Muscle layer of duodenum (tissue), 2 donors: Measurements from ENCODE around the gene ARFGEF2.
"Not testable (repeated sequence)": the region's sequence is repeated elsewhere in the genome, so short reads cannot be mapped to it uniquely, and the experiment has no call there.

Source experiments
- H3K27ac ChIP-seq: one replicate; pipeline ENCODE4 v1.7.0; 2013; ENCODE audit warnings: mild to moderate bottlenecking, low read length
- H3K27me3 ChIP-seq: one replicate; pipeline ENCODE4 v1.7.0; 2013; ENCODE audit warnings: low read depth, mild to moderate bottlenecking, control low read depth, low read length
- H3K36me3 ChIP-seq, 2 donors: one replicate each; pipeline ENCODE4 v1.7.0; 2013; ENCODE audit warnings: low read length in 2 of 2, control low read depth in 1 of 2, mild to moderate bottlenecking in 1 of 2; ENCODE audit not compliant: insufficient read depth in 2 of 2, control insufficient read depth in 1 of 2
- H3K4me1 ChIP-seq, 2 donors: one replicate each; pipeline ENCODE4 v1.7.0; 2013; ENCODE audit warnings: low read length in 2 of 2, mild to moderate bottlenecking in 2 of 2, control low read depth in 1 of 2, moderate library complexity in 1 of 2; ENCODE audit not compliant: insufficient read depth in 2 of 2, control insufficient read depth in 1 of 2
- H3K4me3 ChIP-seq, 2 donors: one replicate each; pipeline ENCODE4 v1.7.0; 2013; ENCODE audit warnings: low read length in 2 of 2, low read depth in 1 of 2, mild to moderate bottlenecking in 1 of 2
- H3K9me3 ChIP-seq, 2 donors: one replicate each; pipeline ENCODE4 v1.7.0; 2013; ENCODE audit warnings: low read length in 2 of 2, control low read depth in 1 of 2, mild to moderate bottlenecking in 1 of 2; ENCODE audit not compliant: control insufficient read depth in 1 of 2
- donor health status: healthy.

ARFGEF2 gene

DNA sequence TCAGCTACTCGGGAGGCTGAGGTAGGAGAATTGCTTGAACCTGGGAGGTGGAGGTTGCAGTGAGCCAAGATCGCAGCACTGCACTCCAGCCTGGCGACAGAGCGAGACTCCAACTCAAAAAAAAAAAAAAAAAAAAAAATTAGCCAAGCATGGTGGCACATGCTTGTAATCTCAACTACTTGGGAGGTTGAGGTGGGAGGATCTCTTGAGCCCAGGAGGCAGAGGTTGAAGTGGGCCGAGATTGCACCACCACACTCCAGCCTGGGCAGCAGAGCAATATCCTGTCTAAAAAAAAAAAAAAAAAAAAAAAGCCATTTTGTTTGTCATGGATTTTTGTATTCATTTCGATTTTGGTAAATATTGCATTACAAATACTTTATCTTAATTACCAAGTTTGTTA, 33.0 kb upstream of the ARFGEF2 start:
- H3K27me3 ChIP-seq, H3K9me3 ChIP-seq, H3K27ac ChIP-seq, H3K4me1 ChIP-seq, H3K4me3 ChIP-seq, H3K36me3 ChIP-seq: not testable (repeated sequence)

- Histone ChIP-seq H3K9me3 (peaks cover 0 to 10% of the 10 kb centered on the region in 2 donors), H3K4me1 (no peaks in the 10 kb centered on the region), H3K36me3 (no peaks in the 10 kb centered on the region), H3K27ac (no peak overlapping the region), H3K27me3 (no peaks in the 10 kb centered on the region), H3K4me3 (no peak overlapping the region)
Measured at GRCh38 chr20:48889140-48889790, 32.2 kb upstream of the ARFGEF2 start.

- no peak overlapping the region for H3K27ac ChIP-seq
- no peaks in the 10 kb centered on the region for H3K4me1 ChIP-seq
- H3K9me3 ChIP-seq = peaks cover 0 to 10% of the 10 kb centered on the region in 2 donors
- H3K36me3 ChIP-seq = no peaks in the 10 kb centered on the region
- no peak overlapping the region for H3K4me3 ChIP-seq
- H3K27me3 ChIP-seq = no peaks in the 10 kb centered on the region
Measured at GRCh38 chr20:48891235-48892048, 30.1 kb upstream of the ARFGEF2 start.

GRCh38 chr20:48892049-48892470, 29.5 kb upstream of the ARFGEF2 start:
- Histone ChIP-seq H3K27me3 (no peaks in the 10 kb centered on the region), H3K36me3 (no peaks in the 10 kb centered on the region), H3K4me1 (no peaks in the 10 kb centered on the region), H3K4me3 (no peak overlapping the region), H3K9me3 (peaks cover 0 to 10% of the 10 kb centered on the region in 2 donors), H3K27ac (no peak overlapping the region)

DNA sequence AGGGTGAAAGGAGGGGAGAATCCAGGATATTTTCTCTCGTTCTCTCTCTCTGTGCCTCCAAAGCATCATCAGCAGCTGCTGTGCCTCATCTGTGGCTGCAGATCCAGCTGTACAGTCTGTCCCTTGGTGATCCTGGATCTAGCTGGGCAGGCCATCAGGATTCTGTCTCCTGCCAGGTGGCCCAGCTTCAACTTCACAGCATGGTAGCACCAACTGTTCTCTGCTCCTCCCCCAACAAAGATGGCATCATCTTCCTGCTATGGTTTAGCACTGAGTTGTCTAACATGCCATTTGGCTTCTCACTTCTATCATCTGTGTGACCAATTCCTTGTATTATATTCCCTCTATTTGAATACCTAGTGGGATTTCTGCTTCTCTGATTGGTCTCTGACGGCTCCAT, 28.6 kb upstream of the ARFGEF2 start:
- H3K4me3 ChIP-seq = no peak overlapping the region
- no peaks in the 10 kb centered on the region for H3K4me1 ChIP-seq
- no peaks in the 10 kb centered on the region for H3K27me3 ChIP-seq
- H3K36me3 ChIP-seq = no peaks in the 10 kb centered on the region
- no peak overlapping the region for H3K27ac ChIP-seq
- H3K9me3 ChIP-seq = peaks cover 0 to 10% of the 10 kb centered on the region in 2 donors

DNA sequence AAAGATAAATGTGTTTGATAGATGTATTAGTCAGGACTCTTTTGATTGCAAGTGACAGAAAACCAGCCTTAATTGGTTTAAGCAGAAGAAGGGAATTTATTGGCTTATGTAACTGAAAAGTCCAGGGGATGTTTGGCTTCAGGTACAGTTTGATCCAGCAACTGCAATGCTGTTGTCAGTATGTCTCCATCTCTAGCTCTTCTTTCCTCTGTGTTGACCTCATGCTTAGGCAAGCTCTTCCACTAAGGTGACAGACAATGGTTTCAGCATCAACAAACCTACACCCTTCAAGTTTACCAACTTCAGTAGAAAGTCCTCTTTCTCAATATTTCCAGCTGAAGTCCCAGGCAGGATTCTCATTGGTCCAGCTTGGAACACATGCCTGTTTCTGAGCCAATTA, 28.1 kb upstream of the ARFGEF2 start:
- no peaks in the 10 kb centered on the region for H3K4me1 ChIP-seq
- no peak overlapping the region for H3K27ac ChIP-seq
- no peak overlapping the region for H3K4me3 ChIP-seq
- peaks cover 0 to 10% of the 10 kb centered on the region in 2 donors for H3K9me3 ChIP-seq
- no peaks in the 10 kb centered on the region for H3K27me3 ChIP-seq
- H3K36me3 ChIP-seq = no peaks in the 10 kb centered on the region

DNA sequence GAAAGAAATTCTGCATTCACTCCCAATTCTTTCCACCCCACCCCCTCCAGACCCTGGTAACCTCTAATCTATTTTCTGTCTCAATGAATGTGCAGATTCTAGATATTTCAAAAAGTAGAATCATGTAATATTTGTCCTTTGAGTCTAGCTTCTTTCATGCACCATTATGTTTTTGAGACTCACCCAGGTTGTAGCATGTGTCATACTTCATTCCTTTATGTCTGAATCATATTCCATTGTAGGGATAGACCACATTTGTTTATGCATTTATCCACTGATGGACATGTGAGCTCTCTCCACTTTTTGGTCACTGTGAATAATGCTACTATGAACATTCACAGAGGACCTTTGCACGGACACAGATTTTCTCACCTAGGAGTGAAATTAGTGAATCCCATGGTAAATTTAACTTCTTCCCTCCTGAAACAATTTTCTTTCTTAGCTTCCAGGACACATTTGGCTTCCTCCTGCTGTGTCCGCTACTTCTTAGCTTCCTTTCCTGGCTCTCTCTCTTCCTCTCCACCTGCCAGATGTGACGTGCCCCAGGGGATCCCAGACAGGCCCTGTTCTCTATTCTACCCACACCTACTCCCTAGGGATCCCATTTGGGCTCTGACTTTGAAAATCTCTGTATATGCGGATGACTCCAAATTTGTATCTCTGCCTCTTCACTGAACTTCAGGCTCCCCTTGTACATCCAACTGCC, 24.1 kb upstream of the ARFGEF2 start:
- Histone ChIP-seq H3K36me3 (no peaks in the 10 kb centered on the region), H3K9me3 (peaks cover 0 to 10% of the 10 kb centered on the region in 2 donors), H3K27me3 (no peaks in the 10 kb centered on the region), H3K4me3 (no peak overlapping the region), H3K27ac (no peak overlapping the region), H3K4me1 (no peaks in the 10 kb centered on the region)

GRCh38 chr20:48898210-48898609, 23.3 kb upstream of the ARFGEF2 start:
- Histone ChIP-seq H3K4me1 (no peaks in the 10 kb centered on the region), H3K4me3 (no peak overlapping the region), H3K36me3 (no peaks in the 10 kb centered on the region), H3K27me3 (no peaks in the 10 kb centered on the region), H3K9me3 (peaks cover 0 to 6% of the 10 kb centered on the region in 2 donors), H3K27ac (no peak overlapping the region)

- Histone ChIP-seq H3K4me1 (no peaks in the 10 kb centered on the region), H3K27ac (no peak overlapping the region), H3K9me3 (no peaks in the 10 kb centered on the region), H3K36me3 (no peaks in the 10 kb centered on the region), H3K4me3 (no peak overlapping the region), H3K27me3 (no peaks in the 10 kb centered on the region)
Measured at GRCh38 chr20:48898896-48899530, 22.5 kb upstream of the ARFGEF2 start.

DNA sequence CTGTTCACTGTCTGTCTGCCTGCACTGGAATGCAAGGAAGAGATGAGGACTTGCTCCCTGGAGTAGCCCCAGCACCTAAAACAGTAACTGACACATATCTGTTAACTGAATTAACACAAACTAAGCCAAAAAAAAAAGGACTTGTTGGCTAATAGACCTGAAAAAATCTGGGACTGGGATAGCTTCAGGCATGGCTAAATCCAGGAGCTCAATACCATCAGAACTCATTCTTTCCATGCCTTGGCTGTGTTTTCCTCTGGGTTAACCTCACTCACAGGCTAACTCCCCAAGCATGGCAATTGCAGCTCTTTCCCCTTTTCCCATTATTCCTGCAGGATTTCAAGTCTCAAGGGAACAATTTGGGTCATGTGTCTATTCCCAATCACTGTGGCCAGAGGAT, 21.6 kb upstream of the ARFGEF2 start:
- H3K4me3 ChIP-seq = no peak overlapping the region
- H3K36me3 ChIP-seq = no peaks in the 10 kb centered on the region
- no peak overlapping the region for H3K27ac ChIP-seq
- H3K27me3 ChIP-seq = no peaks in the 10 kb centered on the region
- no peaks in the 10 kb centered on the region for H3K9me3 ChIP-seq
- H3K4me1 ChIP-seq = peaks cover 3 to 4% of the 10 kb centered on the region in 2 donors

DNA sequence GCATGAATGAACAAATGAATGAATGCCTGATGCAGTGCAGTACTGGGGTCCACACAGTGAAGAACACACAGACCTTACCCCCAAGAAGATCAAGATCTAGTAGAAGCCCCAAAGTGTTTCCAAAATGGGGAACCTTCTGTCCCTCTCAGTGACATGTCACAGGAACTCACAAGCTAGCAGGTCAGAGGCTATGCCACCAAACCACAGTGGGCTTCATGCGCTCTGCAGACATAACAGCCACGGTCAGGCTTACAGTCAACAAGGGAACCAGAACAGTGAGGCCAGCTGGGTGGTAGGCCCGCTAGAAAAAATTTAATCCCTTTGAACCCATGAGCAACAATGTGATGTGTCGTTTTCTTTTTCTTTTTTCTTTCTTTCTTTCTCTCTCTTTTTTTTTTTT, 20.2 kb upstream of the ARFGEF2 start:
- H3K9me3 ChIP-seq = no peaks in the 10 kb centered on the region
- H3K27ac ChIP-seq = no peak overlapping the region
- peaks cover 4% of the 10 kb centered on the region in 2 donors for H3K4me1 ChIP-seq
- no peak overlapping the region for H3K4me3 ChIP-seq
- H3K36me3 ChIP-seq = no peaks in the 10 kb centered on the region
- no peaks in the 10 kb centered on the region for H3K27me3 ChIP-seq
